Esophagus muscularis mucosa (tissue), 3 donors: ENCODE results near the gene MGAT1.

Source experiments
- POLR2A ChIP-seq: fragments of 450-650 bp; IDR thresholded peaks from one replicate; pipeline ENCODE4 v1.6.1; 2017; ENCODE audit warnings: antibody characterized with exemption, moderate library complexity, mild to moderate bottlenecking, low read depth
- TF ChIP-seq, protein P1 (sequence below), 3 experiments: fragments of 200-600 bp in 2 of 3; fragments of 450-650 bp in 1 of 3; sonication (generic) in 2 of 3; IDR thresholded peaks; one replicate each; pipeline ENCODE4 v1.5.1; 2017 to 2019; ENCODE audit warnings: antibody characterized with exemption in 3 of 3, mild to moderate bottlenecking in 2 of 3, moderate library complexity in 1 of 3

DNA sequence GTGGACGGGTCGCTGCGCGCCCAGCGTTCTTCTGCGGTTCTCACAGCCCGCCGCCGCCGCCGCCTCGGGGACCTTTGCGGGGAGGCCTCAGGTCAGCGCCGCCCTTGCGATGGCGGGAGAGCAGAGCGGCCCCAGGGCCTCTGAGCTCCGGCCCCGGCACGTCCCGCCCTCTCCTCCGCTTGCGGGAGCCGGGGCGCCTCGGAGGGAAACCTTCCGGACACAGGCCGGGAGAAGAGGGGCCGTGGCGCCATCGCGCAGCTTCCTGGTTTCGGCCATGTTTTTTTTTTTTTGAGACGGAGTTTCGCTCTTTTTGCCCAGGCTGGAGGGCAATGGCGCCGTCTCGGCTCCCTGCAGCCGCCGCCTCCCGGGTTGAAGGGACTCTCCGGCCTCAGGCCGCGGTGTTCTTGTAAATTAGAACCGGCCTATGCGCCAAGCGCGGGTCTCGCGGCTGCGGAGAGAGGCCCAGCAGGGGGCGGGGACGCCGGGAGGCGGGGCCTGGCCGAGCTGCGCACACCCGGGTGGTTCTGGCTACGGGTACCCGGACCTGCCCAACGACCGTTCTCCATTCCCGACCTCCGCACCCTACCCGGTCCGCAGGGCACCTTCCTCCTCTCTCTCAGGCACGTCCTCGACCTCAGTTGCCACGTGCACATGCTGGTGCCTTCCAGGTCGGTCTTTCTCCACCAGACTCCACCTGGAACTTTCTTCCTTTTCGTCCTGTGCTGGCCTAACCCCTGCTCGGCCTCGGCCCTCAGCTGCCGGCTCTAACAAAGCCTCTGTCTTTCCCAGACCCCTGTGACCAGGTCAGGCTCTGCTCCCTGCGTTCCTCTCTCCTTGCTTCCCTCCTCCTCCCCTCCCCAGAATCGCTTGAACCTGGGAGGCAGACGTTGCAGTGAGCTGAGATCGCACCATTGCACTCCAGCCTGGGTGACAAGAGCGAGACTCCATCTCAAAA, 28.8 kb upstream of the MGAT1 start:
- peak; percentile 89 for TF ChIP-seq POLR2A
- TF ChIP-seq, protein P1, sequence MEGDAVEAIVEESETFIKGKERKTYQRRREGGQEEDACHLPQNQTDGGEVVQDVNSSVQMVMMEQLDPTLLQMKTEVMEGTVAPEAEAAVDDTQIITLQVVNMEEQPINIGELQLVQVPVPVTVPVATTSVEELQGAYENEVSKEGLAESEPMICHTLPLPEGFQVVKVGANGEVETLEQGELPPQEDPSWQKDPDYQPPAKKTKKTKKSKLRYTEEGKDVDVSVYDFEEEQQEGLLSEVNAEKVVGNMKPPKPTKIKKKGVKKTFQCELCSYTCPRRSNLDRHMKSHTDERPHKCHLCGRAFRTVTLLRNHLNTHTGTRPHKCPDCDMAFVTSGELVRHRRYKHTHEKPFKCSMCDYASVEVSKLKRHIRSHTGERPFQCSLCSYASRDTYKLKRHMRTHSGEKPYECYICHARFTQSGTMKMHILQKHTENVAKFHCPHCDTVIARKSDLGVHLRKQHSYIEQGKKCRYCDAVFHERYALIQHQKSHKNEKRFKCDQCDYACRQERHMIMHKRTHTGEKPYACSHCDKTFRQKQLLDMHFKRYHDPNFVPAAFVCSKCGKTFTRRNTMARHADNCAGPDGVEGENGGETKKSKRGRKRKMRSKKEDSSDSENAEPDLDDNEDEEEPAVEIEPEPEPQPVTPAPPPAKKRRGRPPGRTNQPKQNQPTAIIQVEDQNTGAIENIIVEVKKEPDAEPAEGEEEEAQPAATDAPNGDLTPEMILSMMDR (IDR thresholded peaks at IDR 0.05) = peak in 1 of 3 experiments; percentile 10
